Fibroblast of skin of right quadriceps (primary cell): ENCODE data around the gene ZNF764.
"Not testable (repeated sequence)": the region's sequence is repeated elsewhere in the genome, so short reads cannot be mapped to it uniquely, and the experiment has no call there.

Experiments
- DNase-seq: peaks from one replicate; pipeline ENCODE4 v3.0.0-alpha.2; 2013

Gene ZNF764

DNA sequence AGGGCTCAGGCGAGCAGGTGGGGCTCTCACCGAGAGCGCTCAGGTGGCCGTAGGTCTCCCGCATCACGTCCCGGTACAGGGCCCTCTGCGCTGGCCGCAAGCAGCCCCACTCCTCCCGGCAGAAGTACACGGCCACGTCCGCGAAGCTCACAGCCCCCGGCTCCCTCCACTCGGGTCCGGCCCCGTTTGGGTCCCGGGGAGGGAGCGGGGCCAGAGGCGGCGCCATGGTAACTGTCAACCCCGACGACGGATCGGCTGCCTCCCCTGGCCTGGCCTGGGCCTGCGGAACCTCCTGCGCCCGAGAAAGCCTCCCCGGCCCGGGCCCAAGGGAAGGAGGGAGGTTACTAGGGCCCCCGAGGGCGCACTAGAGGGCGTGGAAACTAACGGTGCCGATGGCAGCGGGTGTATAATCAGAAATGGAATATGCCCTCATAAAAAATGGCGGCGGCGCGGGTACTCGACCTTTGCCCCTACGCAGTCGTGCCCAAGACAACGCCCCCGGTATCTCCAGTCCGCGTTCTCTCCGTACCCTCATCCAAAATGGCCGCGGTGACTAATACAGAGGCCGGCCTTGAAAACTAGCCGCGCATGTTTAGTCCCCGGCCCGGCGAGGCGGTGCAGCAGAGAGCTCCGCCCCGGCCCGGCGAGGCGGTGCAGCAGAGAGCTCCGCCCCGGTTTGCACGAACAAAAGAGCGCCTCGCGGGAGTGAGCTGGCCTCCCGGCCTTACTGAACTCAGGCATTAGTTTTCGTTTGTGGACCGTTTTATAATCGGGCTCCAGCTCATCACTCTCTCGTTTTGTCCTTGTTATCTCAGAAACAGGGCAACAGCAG, at the start of gene ZNF764:
TSS of gene ZNF764 (minus strand) at position 418 of the 832 bp plus-strand sequence. CDS start at position 226, 192 bp downstream.
- DNase-seq, result peak; percentile 99

DNA sequence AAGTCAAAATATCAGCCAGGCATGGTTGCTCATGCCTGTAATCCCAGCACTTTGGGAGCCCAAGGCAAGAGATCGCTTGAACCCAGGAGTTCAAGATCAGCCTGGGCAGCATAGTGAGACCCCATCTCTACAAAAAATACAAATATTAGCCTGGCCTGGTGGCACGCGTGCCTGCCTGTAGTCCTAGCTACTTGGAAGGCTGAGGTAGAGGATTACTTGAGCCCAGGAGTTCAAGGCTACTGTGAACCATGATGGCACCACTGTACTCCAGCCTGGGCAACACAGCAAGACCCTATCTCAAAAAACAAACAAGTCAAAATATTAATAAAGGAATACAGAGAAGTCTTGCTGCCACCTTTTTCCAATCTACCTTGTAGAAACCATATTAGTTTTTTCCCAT, 47.8 kb upstream of the ZNF764 start:
- no peak for DNase-seq

DNA sequence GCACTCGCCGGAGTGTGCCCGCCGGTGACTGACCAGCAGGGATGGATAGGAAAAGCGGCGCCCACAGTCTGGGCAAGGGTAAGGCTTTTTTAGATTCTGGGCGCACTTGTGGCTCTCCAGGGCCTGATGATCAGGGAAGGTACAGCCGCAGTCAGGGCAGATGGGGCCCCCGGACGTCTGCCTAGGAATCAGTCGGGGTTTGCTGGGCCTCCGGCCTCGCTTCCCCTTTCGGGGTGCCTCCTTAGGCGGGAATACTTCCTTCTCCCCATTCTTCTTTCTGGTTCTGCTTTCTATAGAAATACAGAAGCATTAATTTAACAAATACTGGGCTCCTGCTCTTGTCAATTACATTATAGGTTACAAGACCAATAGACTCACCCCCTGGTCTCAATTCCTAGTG, 47.0 kb upstream of the ZNF764 start:
- DNase-seq, result no peak

DNA sequence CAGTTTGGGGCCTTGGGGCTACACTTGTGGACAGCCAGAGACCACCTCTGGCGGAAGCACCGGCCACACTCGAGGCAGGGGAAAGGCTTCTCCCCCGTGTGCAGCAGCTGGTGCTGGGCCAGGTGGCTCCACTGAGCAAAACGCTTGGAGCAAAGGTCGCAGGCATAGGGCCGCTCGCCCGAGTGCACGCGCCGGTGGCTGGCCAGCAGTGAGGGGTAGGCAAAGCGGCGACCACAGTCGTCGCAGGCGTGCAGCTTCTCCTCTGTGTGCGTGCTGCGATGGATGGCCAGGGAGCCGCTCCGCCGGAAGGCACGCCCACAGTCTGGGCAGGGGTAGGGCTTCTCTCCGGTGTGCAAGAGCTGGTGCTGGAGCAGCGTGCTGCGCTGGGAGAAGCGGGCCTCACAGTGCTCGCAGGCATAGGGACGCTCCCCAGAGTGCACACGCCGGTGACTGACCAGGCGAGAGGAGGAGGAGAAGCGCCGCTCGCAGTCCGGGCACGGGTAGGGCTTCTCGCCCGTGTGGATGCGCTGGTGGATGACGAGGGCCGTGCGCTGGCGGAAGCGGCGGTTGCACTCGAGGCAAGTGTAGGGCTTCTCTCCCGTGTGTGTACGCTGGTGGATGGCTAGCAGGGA, 46.3 kb upstream of the ZNF764 start:
- DNase-seq, result no peak

DNA sequence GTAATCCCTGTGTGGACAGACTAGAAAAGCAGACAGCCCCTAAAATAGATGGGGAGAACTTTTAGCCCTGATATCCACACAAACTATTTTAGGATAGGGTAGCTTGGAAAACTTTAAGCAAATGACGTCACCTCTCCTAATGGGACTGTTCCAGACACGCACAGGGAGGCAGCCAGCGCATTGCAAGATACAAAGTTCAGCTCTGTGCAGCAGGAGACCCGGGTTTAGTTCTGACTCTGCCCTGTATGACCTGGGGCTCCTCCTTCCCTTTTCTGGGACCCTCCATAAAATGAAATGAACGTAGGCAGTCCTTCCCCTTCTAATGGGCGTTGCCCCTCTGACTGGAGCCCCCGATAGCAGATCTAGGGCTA, 45.8 kb upstream of the ZNF764 start:
- no peak for DNase-seq

DNA sequence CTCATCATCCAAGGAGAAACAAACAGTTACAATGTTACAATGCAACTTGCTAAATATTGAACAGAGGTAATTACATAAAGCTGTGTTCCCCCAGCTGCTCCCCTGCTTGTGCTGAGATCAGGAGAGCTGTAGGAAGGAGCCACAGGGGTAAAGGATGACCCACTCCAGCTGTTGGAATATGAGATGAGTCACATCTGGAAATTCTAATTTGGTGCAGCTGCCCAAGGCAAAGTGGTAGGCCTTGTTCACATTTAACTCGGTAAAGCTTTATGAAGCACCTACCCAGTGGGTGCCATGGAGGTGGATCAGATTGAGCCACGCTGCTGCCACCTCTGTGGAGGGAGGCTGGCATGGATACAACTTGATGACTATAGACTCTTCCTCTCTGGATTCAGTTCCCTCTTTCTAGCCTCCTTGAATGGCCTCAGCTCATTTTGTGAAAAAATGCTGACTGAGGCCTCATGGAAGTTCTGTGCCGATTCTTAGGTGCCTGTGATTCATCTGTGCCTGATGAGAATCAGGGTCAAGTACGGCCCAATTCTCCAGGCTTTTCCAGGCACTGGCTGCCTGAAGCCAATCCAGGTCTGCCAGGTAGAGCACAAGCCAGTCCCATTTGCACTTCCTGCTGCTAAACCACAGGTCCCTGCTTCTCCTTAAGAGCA, 44.6 kb upstream of the ZNF764 start:
- DNase-seq, result peak; percentile 20

DNA sequence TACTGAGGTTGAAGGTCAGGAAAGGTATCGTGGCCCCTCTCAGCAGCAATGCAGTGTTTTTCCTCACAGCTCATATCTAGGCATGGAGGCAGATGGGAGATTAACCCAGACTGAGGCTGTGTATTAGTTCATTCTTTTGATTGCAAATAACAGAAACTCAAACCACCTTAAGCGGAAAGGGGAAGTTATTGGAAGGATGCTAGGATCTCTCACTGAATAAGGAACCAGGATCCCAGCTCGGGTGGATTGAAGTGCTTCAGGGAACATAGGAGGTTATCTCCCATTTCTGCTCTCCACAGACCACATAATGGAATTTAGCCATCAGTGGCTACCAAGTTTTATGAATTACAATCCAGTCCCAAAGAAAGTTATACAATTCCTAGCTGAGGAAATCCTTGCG, 43.8 kb upstream of the ZNF764 start:
- DNase-seq, result no peak

DNA sequence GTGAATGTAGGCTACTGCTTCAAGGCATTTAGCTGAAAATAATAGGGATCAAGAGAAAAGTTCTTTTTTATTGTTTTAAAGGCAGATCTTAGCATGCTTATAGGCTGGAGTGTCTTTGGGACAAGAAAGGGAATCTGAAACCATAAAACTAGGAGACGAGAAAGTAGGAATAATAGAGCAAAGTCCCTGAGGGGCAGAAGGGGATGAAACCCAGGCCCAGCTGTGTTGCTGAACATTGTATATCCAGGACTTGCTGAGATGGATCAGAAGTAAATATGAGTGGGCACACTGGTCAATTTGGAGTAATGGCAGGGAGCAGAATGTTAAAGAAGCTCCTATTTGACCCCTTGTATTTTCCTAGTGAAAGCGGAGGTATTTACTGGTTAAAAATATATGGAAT, 42.8 kb upstream of the ZNF764 start:
- no peak for DNase-seq

DNA sequence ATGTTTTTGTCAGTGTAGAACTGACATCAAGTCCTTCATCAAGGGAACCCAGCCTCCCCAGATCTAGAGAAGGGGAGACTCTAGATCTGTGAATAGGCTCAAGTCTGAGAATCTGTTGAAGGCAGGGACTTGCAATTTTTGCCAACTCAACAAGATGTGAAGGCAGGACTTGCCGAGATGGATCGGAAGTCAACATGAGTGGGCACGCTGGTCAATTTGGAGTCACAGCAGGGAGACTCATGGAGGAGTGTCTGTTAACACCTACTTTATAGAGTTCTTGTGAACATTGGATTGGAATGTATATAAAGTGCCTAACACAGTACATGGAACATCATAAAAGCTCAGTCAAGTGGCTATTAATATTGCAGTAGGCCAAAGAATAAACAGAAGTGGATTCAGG, 42.0 kb upstream of the ZNF764 start:
- DNase-seq, result no peak

DNA sequence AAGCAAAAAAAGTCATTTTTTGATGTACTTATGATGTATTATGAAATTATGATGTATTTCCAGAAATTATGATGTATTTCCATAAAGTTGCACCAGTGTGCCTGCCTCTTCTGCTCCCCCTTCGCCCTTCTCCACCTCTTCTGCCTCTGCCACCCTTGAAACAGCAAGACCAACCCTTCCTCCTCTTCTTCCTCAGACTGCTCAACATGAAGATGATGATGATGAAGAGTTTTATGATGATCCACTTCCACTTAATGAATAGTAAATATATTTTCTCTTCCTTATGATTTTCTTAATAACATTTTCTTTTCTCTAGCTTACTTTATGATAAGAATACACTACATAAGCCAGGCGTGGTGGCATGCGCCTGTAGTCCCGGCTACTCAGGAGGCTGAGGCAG, 34.7 kb upstream of the ZNF764 start:
- DNase-seq, result no peak

DNA sequence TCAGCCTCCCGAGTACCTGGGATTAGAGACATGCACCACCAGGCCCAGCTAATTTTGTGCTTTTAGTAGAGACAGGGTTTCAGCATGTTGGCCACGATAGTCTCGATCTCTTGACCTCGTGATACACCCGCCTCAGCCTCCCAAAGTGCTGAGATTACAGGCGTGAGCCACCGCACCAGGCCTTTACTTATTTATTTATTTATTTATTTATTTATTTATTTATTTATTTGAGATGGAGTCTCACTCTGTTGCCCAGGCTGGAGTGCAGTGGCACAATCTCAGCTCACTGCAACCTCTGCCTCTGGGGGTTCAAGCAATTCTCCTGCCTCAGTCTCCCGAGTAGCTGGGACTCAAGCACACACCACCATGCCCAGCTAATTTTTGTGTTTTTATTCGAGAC, 32.7 kb upstream of the ZNF764 start:
- DNase-seq, result not testable (repeated sequence)

DNA sequence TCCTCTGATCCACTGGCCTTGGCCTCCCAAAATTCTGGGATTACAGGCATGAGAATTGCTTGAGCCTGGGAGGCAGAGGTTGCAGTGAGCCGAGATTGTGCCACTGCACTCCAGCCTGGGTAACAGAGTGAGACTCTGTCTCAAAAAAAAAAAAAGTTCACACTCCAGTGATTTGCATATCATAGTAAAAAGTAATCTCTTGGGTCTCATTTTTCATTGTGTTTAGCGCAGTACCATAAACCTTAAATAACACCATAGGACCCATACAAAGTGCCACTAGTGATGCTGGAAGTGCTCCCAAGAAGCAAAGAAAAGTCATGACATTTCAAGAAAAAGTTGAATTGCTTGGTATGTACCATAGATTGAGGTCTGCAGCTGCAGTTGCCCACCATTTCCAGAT, 31.4 kb upstream of the ZNF764 start:
- DNase-seq, result not testable (repeated sequence)

DNA sequence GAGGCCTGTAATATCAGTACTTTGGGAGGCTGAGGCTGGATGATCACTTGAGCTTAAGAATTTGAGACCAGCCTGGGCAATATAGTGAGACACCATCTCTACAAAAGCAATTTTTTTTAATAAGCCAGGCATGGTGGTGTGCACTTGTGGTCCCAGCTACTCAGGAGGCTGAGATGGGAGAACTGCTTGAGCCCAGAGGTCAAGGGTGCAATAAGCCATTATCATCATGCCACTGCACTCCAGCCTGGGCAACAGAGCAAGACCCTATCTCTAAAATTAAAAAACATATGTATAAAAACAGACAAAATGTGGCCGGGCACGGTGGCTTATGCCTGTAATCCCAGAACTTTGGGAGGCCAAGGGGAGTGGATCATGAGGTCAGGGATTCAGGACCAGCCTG, 30.5 kb upstream of the ZNF764 start:
- no peak for DNase-seq

DNA sequence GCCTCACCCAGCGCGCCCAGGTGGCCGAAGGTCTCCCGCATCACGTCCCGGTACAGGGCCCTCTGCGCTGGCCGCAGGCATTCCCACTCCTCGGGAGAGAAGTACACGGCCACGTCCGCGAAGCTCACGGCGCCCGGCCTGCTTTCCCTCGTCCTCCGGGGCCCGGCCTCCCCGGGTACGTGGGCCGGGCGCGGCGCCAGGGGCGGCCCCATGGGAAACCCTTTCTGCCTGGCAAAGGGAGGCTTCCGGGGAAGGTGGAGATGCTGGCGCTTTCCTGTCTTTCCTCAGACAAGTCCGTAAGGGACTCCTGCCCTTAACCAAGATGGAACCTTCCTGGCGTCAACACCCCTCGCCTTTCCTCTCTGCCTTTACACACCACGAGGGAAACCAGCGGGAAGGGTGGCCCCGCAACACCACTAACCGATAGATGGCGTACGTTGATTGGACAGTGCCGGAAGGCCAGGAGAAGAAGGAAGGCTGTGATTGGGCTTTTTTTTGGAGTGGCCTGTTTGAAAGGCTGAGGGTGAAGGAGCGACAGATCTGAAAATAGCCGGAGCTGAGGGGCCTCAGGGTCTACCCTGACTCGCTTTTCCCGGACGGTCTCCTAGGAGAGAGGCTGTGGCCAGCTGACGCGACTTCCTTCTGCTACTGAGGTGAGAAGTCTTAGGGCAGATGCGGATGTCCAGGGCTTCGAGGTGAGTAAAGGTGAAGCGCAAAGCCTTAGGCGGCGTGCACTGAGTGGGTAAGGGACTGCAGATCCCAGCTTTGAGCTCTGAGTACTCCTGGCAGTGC, 27.4 kb upstream of the ZNF764 start, which contains the start of gene ZNF785:
TSS of gene ZNF785 (minus strand) at position 298 of the 792 bp plus-strand sequence. CDS start at position 212, 86 bp downstream.
- DNase-seq, result peak; percentile 99

DNA sequence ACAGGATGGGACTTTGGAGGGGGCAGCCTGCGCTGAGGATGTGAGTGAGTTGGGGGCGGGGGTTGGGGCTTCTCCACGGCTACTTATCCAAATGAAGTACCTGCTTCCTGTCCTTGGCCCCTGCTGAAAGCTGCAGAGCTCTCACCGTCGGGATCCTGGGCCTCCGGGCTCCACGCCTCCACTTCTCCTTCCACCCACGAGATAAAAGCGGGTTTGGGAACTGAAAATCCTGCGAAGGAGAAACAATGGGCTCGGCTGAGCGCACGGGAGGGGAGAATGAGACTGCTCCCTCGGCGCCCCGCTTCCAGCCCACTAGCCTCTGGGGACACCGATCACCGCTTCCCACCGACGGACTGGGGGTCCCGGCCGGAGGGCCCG, 26.8 kb upstream of the ZNF764 start:
- no peak for DNase-seq

DNA sequence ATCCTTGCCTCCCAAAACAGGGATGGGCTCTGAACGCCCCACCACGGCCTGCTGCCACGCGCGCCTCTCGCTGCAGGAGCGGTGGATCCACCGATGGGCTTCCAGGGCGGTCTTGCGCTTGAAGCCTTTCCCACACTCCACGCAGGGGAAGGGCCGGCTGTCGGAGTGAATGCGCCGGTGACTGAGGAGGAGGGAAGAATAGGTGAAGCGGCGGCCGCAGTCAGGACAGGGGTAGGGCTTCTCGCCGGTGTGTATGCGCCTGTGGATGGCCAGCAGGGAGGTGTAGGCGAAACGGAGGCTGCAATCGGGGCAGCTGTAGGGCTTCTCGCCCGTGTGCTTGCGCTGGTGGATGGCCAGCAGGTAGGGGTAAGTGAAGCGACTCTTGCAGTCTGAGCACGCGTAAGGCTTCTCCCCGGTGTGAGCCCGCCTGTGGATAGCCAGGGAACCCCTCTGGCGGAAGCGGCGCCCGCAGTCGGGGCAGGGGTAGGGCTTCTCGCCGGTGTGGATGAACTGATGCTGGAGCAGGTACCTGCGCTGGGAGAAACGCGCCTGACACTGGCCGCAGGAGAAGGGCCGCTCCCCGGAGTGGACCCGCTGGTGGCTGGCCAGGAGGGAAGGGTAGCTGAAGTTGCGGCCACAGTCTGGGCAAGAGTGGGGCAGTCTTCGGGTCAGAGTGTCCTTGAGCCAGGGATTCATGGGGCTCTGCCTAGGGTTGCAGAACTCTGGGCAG, 24.6 kb upstream of the ZNF764 start:
- no peak for DNase-seq

DNA sequence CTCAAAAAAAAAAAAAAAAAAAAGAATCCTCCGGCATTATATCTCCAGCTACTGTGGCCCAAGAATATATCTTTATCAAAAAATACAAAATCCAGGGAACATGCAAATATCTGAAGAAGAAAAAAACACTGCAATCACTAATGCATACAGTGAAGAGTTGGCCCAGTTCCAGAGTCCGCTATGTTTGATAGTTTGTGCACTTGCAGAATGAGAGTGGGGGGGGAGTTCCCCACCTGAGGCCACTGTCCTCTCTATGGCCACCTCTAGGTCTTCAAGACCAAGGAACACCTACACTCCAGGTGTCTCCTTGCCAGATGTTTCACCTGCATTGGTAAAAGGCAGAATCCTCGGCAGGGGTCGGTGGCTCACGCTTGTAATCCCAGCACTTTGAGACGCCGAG, 23.3 kb upstream of the ZNF764 start:
- no peak for DNase-seq

DNA sequence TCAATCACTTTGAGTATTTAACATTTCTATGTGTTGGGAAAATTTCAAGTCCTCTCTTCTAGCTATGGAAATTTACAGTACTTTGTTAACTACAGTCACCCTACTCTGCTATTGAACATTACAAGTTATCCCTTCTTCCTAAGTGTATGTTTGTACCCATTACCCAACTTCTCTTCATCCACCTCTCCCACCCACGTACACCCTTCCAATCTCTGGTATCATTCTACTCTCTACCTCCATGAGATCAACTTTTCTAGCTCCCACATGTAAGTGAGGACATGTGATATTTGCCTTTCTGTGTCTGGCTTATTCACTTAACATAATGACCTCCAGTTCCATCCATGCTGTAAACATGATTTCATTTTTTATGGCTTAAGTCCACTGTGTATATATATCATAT, 16.5 kb upstream of the ZNF764 start:
- DNase-seq, result no peak

DNA sequence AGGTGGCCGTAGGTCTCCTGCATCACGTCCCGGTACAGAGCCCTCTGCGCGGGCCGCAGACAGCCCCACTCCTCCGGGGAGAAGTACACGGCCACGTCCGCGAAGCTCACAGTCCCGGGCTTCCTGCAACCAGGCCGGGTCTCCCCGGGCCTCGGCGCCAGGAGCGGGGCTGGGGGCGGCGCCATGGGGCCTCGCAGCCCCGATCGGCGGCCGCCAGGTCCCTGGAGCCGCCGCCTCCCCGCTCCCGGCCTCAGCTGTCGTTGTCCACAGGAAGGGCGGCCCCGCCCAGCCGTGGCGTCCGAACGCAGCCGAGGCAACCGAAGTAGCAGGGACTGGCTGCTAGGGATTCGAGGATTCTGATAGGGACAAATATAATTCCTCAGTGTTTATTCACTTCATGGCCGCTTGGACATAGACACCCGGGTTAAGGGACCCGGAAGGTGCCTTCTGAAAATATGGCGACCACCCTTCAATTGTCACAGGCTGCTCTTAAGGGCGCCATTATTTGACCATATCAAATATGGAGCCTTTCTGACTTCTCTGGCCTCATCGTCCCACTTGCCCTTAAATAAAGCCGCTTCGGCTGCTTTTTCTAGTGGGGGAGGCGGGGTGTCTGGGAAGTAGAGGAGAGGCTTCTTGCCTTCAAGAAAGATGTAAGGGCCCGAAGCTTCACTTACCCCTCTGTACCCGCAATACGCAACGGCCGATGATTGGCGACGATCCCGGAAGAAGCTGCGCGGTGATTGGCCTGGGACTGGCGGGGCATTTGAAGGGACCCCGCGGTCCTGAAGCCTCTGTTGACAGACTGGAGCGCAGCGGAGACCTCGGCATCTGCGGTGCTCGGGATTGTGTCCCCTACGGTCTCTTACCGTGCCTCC, 13.5 kb upstream of the ZNF764 start, which contains the start of gene ZNF688:
TSS of gene ZNF688 (minus strand) at position 270 of the 878 bp plus-strand sequence. CDS start at position 185, 85 bp downstream.
- DNase-seq, result peak; percentile 98

DNA sequence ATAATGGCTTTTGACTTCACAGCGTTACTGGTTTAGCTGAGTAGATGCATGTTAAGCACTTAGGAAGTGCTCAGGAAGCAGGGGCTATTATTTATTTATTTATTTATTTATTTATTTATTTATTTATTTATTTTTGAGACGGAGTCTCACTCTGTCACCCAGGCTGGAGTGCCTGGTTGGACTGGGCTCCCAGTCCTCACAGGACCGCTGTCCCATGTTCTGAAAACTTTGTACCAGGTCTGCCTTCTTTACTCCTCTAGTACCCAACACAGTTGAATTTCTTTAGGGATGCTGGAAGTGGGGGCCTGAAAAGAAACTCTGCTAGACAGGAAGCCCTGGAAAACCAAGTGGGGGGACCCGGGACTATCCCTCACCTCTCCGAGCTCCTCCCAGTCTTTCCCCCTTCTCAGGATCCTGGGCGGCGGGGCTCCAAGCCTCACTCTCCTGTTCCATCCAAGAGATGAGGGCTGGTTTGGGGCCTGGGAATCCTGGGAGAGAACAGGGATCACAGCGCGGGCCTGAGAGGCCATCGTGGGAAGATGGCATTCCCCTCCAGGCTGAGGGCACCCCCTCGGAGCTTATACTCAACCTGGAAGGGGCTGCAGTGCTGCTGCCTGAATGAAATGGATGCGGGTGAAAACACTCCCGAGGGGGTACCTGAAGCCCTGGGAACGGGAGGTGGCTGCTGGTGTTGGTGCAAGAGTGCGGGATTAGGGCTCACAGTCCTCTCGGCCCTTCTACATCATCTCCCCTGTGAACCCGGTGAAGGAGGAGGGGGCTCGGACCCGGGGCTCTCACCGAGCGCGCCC, 12.7 kb upstream of the ZNF764 start:
- DNase-seq, result peak; percentile 27
